ENCODE measurements around the gene IFRD1. TPM values are rescaled to one million over a fixed set of nuclear protein-coding genes. Genes with fewer than 3 reads are reported as not detected.

IFRD1 gene
- total and polyA plus RNA-seq, 2 experiments from 2014 or later, result 69.9 to 114 TPM

DNA sequence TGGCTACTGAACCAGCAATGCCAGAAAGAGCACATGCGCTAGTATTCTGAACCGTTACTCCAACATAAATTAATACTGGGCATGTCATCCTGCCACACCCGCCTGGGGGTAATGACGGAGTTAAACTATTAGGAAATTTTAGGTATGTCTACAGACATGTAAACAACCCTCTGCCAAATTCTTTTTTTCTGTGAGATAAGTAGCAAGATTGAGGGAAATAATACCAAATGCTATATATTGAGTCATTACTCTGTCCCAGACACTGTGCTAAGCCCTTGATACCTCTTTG is 37.9 kb downstream of the IFRD1 start:
- TF ChIP-seq, protein P1, sequence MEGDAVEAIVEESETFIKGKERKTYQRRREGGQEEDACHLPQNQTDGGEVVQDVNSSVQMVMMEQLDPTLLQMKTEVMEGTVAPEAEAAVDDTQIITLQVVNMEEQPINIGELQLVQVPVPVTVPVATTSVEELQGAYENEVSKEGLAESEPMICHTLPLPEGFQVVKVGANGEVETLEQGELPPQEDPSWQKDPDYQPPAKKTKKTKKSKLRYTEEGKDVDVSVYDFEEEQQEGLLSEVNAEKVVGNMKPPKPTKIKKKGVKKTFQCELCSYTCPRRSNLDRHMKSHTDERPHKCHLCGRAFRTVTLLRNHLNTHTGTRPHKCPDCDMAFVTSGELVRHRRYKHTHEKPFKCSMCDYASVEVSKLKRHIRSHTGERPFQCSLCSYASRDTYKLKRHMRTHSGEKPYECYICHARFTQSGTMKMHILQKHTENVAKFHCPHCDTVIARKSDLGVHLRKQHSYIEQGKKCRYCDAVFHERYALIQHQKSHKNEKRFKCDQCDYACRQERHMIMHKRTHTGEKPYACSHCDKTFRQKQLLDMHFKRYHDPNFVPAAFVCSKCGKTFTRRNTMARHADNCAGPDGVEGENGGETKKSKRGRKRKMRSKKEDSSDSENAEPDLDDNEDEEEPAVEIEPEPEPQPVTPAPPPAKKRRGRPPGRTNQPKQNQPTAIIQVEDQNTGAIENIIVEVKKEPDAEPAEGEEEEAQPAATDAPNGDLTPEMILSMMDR (IDR thresholded peaks at IDR 0.05; ENCODE audit: poor library complexity), result no peak
- no peak for TF ChIP-seq EZH2 (IDR thresholded peaks at IDR 0.05; ENCODE audit: borderline replicate concordance)
- no peak for TF ChIP-seq EZH2phosphoT487 (IDR thresholded peaks at IDR 0.05; ENCODE audit: low read depth, severe bottlenecking, unreplicated experiment)
- Histone ChIP-seq H3K27me3 (no peaks in the 10 kb centered on the region), H3K4me1 (ENCODE audit: insufficient read depth) (no peaks in the 10 kb centered on the region), H4K20me1 (ENCODE audit: insufficient read depth, poor library complexity, severe bottlenecking) (no peaks in the 10 kb centered on the region), H3K9me2 (replicated peaks; ENCODE audit: insufficient read depth) (no peaks in the 10 kb centered on the region), H3K9me3 (ENCODE audit: low read depth) (no peaks in the 10 kb centered on the region), H3K4me2 (no peak overlapping the region), H3K79me2 (no peaks in the 10 kb centered on the region), H3K4me3 (no peak overlapping the region), H2AFZ (no peak overlapping the region), H3K27ac (no peak overlapping the region), H3K36me3 (replicated peaks; ENCODE audit: insufficient read depth, low read depth) (no peaks in the 10 kb centered on the region)
- no peak for DNase-seq (ENCODE audit: low spot score)
- WGBS (ENCODE audit: low lambda C conversion rate, missing lambda C conversion rate), result 97% methylated on average over 4 of the region's 4 CpGs

DNA sequence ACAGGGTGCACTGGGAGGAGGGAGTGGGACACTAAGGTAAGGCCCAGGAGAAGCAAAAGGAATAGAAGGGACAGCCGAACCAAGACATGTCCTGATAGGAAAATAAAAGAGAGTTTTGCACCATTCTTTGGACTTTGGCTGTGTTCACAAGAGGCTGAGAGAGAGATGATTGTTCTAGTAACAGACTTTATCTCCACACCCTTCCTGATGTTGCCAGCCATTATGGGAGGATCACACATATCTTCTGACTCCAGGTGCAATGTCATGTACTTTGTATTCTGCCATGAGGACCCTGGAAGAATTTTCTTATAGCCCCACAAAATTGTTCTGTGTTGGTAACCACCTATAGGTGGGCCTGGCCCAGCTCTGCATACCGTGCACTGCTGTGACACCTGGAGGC is 41.9 kb downstream of the IFRD1 start:
- H3K79me2 ChIP-seq, result no peaks in the 10 kb centered on the region
- H3K4me2 ChIP-seq, result no peak overlapping the region
- 82% methylated on average over 2 of the region's 2 CpGs for WGBS (ENCODE audit: low lambda C conversion rate, missing lambda C conversion rate)
- DNase-seq (ENCODE audit: low spot score), result no peak
- no peak for TF ChIP-seq EZH2 (IDR thresholded peaks at IDR 0.05; ENCODE audit: borderline replicate concordance)
- TF ChIP-seq, protein P1 (IDR thresholded peaks at IDR 0.05; ENCODE audit: poor library complexity), result no peak
- TF ChIP-seq EZH2phosphoT487 (IDR thresholded peaks at IDR 0.05; ENCODE audit: low read depth, severe bottlenecking, unreplicated experiment), result no peak
- no peaks in the 10 kb centered on the region for H3K9me2 ChIP-seq (replicated peaks; ENCODE audit: insufficient read depth)
- H3K9me3 ChIP-seq (ENCODE audit: low read depth), result no peaks in the 10 kb centered on the region
- H3K4me3 ChIP-seq, result no peak overlapping the region
- H3K36me3 ChIP-seq (replicated peaks; ENCODE audit: insufficient read depth, low read depth), result no peaks in the 10 kb centered on the region
- no peaks in the 10 kb centered on the region for H3K27me3 ChIP-seq
- H2AFZ ChIP-seq, result no peak overlapping the region
- H4K20me1 ChIP-seq (ENCODE audit: insufficient read depth, poor library complexity, severe bottlenecking), result no peaks in the 10 kb centered on the region
- peak overlapping the region; percentile 14 for H3K27ac ChIP-seq
- no peaks in the 10 kb centered on the region for H3K4me1 ChIP-seq (ENCODE audit: insufficient read depth)

DNA sequence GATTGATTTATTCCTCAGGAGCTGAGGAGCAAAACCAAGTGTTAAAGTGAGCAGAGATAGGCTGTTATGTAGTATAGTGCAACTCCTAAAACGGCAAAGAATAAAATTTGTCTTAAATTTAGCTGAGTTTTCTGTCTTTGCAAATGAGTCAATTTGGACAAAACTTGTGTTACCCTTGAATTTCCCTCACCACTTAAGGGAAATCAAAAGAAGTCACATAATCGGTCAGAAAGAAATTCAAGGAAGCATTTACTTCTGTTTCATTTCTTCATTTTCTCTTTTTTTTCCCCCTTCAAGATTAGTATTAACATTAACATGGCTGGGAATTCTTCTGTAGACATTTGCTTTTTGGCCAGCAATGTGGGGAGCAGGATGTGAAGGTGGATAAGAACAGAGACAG is 44.4 kb downstream of the IFRD1 start:
- no peaks in the 10 kb centered on the region for H3K27me3 ChIP-seq
- no peak overlapping the region for H3K27ac ChIP-seq
- H4K20me1 ChIP-seq (ENCODE audit: insufficient read depth, poor library complexity, severe bottlenecking), result no peaks in the 10 kb centered on the region
- DNase-seq (ENCODE audit: low spot score), result no peak
- H3K36me3 ChIP-seq (replicated peaks; ENCODE audit: insufficient read depth, low read depth), result no peaks in the 10 kb centered on the region
- no peak overlapping the region for H2AFZ ChIP-seq
- no peak overlapping the region for H3K4me2 ChIP-seq
- no peak for TF ChIP-seq EZH2phosphoT487 (IDR thresholded peaks at IDR 0.05; ENCODE audit: low read depth, severe bottlenecking, unreplicated experiment)
- TF ChIP-seq EZH2 (IDR thresholded peaks at IDR 0.05; ENCODE audit: borderline replicate concordance), result no peak
- TF ChIP-seq, protein P1 (IDR thresholded peaks at IDR 0.05; ENCODE audit: poor library complexity), result no peak
- no peaks in the 10 kb centered on the region for H3K9me3 ChIP-seq (ENCODE audit: low read depth)
- WGBS (ENCODE audit: low lambda C conversion rate, missing lambda C conversion rate), result 94% methylated on average over 2 of the region's 2 CpGs
- no peaks in the 10 kb centered on the region for H3K79me2 ChIP-seq
- H3K4me1 ChIP-seq (ENCODE audit: insufficient read depth), result no peaks in the 10 kb centered on the region
- no peak overlapping the region for H3K4me3 ChIP-seq
- no peaks in the 10 kb centered on the region for H3K9me2 ChIP-seq (replicated peaks; ENCODE audit: insufficient read depth)

Measured in hepatocyte (in vitro differentiated cells).